Measurements from ENCODE around the gene CFAP46.

CFAP46 gene

DNA sequence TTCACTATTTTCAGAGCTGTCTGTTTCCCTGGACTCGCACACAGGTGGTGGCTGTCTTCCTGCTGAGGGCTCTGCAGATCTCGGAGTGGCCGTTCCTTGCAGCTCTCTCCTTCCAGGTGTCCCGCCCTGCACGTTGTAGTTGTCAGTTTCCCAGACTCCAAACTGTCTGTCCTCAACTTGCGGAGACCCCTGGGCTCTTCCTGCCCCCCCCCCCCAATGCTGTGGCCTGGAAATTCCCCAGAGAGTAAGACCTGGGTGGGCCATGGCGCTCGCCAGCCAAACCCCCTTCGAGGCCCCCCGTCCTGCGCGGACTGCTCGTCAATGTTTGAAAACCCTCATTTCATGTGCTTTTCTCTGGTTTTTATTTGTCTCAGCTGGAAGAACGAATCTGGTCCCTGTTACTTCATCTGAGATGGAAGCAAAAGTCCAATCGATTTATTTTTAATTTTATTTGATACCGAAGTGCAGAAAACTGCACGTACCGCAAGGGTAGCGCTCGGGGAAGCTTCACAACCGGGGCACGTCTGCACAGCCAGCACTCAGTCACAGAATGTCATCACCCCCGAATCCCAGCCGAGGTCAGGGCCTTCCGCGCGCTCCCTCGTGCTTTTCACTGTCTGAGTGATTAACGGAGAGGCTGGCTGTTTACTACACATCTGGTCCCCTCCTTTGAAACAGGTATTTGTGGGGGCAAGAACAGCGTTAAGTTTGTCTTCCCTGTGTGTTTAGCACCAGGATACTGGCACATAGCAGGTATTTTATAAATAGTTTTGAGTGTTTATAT, 110.0 kb downstream of the CFAP46 start:
- H3K4me1 ChIP-seq (ENCODE audit: control insufficient read depth, insufficient read depth, low read depth, low read length): peaks cover 6% of the 10 kb centered on the region
- H3K27ac ChIP-seq (ENCODE audit: low read length, poor library complexity, severe bottlenecking): no peak overlapping the region
- no peak overlapping the region for H2BK12ac ChIP-seq (ENCODE audit: low read length in 2 of 2)
- H3K14ac ChIP-seq (ENCODE audit: low read length in 2 of 2): no peak overlapping the region
- no peak overlapping the region for H2BK15ac ChIP-seq (ENCODE audit: low read depth, poor library complexity, severe bottlenecking)
- no peak overlapping the region for H3K4ac ChIP-seq (ENCODE audit: low read depth in 1 of 2, low read length in 2 of 2)
- H3K4me2 ChIP-seq (ENCODE audit: low read length, poor library complexity, severe bottlenecking): no peak overlapping the region
- WGBS: 79% methylated on average over 30 of the region's 30 CpGs
- peaks cover 22 to 76% of the 10 kb centered on the region in 2 experiments for H3K27me3 ChIP-seq (ENCODE audit: control insufficient read depth in 1 of 2, insufficient read depth in 1 of 2, low read length in 2 of 2)
- no peak overlapping the region for H3K9ac ChIP-seq (ENCODE audit: low read length)
- no peak overlapping the region for H4K8ac ChIP-seq (ENCODE audit: low read length)
- no peak overlapping the region for H2BK120ac ChIP-seq (ENCODE audit: low read depth, low read length)
- H3K79me1 ChIP-seq (replicated peaks; ENCODE audit: low read length, poor library complexity, severe bottlenecking): no peaks in the 10 kb centered on the region
- H2BK5ac ChIP-seq (ENCODE audit: low read depth, low read length, poor library complexity, severe bottlenecking): no peak overlapping the region
- no peak overlapping the region for H3K18ac ChIP-seq (ENCODE audit: low read depth in 1 of 2, low read length in 2 of 2)
- H2AFZ ChIP-seq (ENCODE audit: low read depth, low read length): no peak overlapping the region
- H3K36me3 ChIP-seq (ENCODE audit: control insufficient read depth in 1 of 2, insufficient read depth in 2 of 2, low read depth in 1 of 2, low read length in 2 of 2): no peaks in the 10 kb centered on the region
- DNase-seq: no peak
- no peak overlapping the region for H3K4me3 ChIP-seq (ENCODE audit: insufficient read depth in 1 of 2, low read depth in 1 of 2, low read length in 2 of 2)
- no peak overlapping the region for H3K23ac ChIP-seq (ENCODE audit: low read length in 2 of 2)
- no peak overlapping the region for H2AK5ac ChIP-seq (ENCODE audit: low read length, severe bottlenecking)
- H3K9me3 ChIP-seq (ENCODE audit: control insufficient read depth, low read length): no peaks in the 10 kb centered on the region
- no peak overlapping the region for H4K91ac ChIP-seq (ENCODE audit: low read length)

DNA sequence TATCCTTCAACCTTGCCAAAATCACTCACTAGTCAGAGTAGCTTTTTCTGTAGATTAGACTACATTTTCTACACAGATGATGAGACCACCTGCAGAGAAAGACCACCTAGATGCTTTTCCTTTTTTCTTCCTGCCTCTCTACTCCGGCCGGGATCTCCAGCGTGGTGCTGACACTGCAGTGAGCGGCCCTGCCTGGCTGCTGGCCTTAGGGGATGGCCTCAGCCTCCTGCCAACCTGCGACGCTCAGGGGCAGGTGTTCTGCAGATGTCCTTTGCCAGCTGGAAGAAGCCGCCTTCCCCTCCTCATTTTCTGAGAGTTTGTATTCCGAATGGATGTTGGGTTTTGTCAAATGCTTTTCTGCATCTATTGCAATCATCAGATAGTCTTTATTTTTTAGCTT, 113.0 kb downstream of the CFAP46 start:
- H3K9ac ChIP-seq (ENCODE audit: low read length): no peak overlapping the region
- H2BK15ac ChIP-seq (ENCODE audit: low read depth, poor library complexity, severe bottlenecking): no peak overlapping the region
- H2AK5ac ChIP-seq (ENCODE audit: low read length, severe bottlenecking): no peak overlapping the region
- WGBS: 94% methylated on average over 6 of the region's 8 CpGs
- no peaks in the 10 kb centered on the region for H3K9me3 ChIP-seq (ENCODE audit: control insufficient read depth, low read length)
- no peak overlapping the region for H4K91ac ChIP-seq (ENCODE audit: low read length)
- H3K36me3 ChIP-seq (ENCODE audit: control insufficient read depth in 1 of 2, insufficient read depth in 2 of 2, low read depth in 1 of 2, low read length in 2 of 2): no peaks in the 10 kb centered on the region
- DNase-seq: no peak
- no peaks in the 10 kb centered on the region for H3K79me1 ChIP-seq (replicated peaks; ENCODE audit: low read length, poor library complexity, severe bottlenecking)
- H3K4me2 ChIP-seq (ENCODE audit: low read length, poor library complexity, severe bottlenecking): no peak overlapping the region
- H4K8ac ChIP-seq (ENCODE audit: low read length): no peak overlapping the region
- no peak overlapping the region for H2BK12ac ChIP-seq (ENCODE audit: low read length in 2 of 2)
- peaks cover 4% of the 10 kb centered on the region for H3K4me1 ChIP-seq (ENCODE audit: control insufficient read depth, insufficient read depth, low read depth, low read length)
- H2BK5ac ChIP-seq (ENCODE audit: low read depth, low read length, poor library complexity, severe bottlenecking): no peak overlapping the region
- no peak overlapping the region for H3K23ac ChIP-seq (ENCODE audit: low read length in 2 of 2)
- H3K4me3 ChIP-seq (ENCODE audit: insufficient read depth in 1 of 2, low read depth in 1 of 2, low read length in 2 of 2): no peak overlapping the region
- no peak overlapping the region for H3K18ac ChIP-seq (ENCODE audit: low read depth in 1 of 2, low read length in 2 of 2)
- H3K27ac ChIP-seq (ENCODE audit: low read length, poor library complexity, severe bottlenecking): no peak overlapping the region
- H2AFZ ChIP-seq (ENCODE audit: low read depth, low read length): no peak overlapping the region
- H3K27me3 ChIP-seq (ENCODE audit: control insufficient read depth in 1 of 2, insufficient read depth in 1 of 2, low read length in 2 of 2): peaks cover 21 to 59% of the 10 kb centered on the region in 2 experiments
- H3K4ac ChIP-seq (ENCODE audit: low read depth in 1 of 2, low read length in 2 of 2): no peak overlapping the region
- H3K14ac ChIP-seq (ENCODE audit: low read length in 2 of 2): no peak overlapping the region
- H2BK120ac ChIP-seq (ENCODE audit: low read depth, low read length): no peak overlapping the region

DNA sequence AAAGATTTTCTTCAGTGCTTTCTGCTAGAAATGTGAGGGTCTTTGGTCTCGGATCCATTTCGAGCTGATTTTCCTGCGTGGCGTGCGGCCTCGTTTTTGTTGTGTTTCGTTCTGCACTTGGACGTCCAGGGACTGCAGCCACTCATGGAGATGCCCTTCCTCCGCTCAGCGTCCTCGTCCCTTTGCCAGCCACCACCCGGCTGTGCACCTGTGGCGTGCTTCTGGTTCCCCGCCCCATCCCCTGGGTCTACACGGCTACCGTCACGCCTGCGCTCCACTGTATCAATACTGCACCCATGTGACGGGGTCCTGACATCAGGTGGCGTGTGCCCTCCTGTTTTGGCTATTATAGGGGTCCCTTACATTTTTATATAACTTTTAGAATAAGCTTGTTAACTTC, 113.7 kb downstream of the CFAP46 start:
- Histone ChIP-seq H2BK15ac (ENCODE audit: low read depth, poor library complexity, severe bottlenecking) (no peak overlapping the region), H2AK5ac (ENCODE audit: low read length, severe bottlenecking) (no peak overlapping the region), H3K9me3 (ENCODE audit: control insufficient read depth, low read length) (no peaks in the 10 kb centered on the region), H3K4me1 (ENCODE audit: control insufficient read depth, insufficient read depth, low read depth, low read length) (peaks cover 4% of the 10 kb centered on the region), H3K27ac (ENCODE audit: low read length, poor library complexity, severe bottlenecking) (no peak overlapping the region), H3K9ac (ENCODE audit: low read length) (no peak overlapping the region), H2BK12ac (ENCODE audit: low read length in 2 of 2) (no peak overlapping the region), H2BK5ac (ENCODE audit: low read depth, low read length, poor library complexity, severe bottlenecking) (no peak overlapping the region), H3K18ac (ENCODE audit: low read depth in 1 of 2, low read length in 2 of 2) (no peak overlapping the region), H4K8ac (ENCODE audit: low read length) (no peak overlapping the region), H3K4ac (ENCODE audit: low read depth in 1 of 2, low read length in 2 of 2) (no peak overlapping the region), H4K91ac (ENCODE audit: low read length) (no peak overlapping the region), H3K4me2 (ENCODE audit: low read length, poor library complexity, severe bottlenecking) (no peak overlapping the region), H3K27me3 (ENCODE audit: control insufficient read depth in 1 of 2, insufficient read depth in 1 of 2, low read length in 2 of 2) (peaks cover 18 to 51% of the 10 kb centered on the region in 2 experiments), H3K79me1 (replicated peaks; ENCODE audit: low read length, poor library complexity, severe bottlenecking) (no peaks in the 10 kb centered on the region), H2AFZ (ENCODE audit: low read depth, low read length) (no peak overlapping the region), H3K23ac (ENCODE audit: low read length in 2 of 2) (no peak overlapping the region), H3K14ac (ENCODE audit: low read length in 2 of 2) (no peak overlapping the region), H2BK120ac (ENCODE audit: low read depth, low read length) (no peak overlapping the region), H3K4me3 (ENCODE audit: insufficient read depth in 1 of 2, low read depth in 1 of 2, low read length in 2 of 2) (peak overlapping the region in 1 of 2 experiments; percentile 30), H3K36me3 (ENCODE audit: control insufficient read depth in 1 of 2, insufficient read depth in 2 of 2, low read depth in 1 of 2, low read length in 2 of 2) (no peaks in the 10 kb centered on the region)
- no peak for DNase-seq
- 87% methylated on average over 18 of the region's 20 CpGs for WGBS

DNA sequence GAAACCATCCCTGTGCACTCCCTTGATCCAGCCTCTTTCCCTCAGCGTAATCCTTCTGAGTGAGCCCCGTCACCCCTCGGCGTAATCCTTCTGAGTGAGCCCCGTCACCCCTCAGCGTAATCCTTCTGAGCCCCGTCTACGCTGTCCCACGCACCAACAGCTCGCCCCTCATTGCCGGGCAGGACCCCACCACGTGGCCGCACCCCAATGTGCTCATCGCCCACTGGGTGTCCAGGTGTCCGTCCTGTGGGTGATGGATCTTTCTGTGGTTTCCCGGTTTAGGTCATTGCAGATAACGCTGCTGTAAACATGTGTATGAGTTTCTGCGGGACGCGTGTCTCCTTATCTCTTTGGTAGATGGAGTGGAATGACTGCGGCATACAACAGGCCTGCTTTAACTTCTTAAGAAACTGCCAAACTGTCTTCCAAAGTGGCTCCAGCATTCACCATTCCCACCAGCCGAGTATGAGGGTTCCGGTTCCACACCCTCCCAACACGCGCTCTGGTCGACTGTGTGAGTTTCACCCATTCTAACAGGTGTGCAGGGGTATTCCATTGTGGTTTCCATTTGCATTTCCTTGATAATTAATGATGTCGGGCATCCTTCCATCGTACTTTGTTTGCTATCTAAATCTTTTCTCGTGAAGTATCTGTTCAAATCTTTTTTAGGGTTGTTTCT, 114.4 kb downstream of the CFAP46 start:
- no peak overlapping the region for H2BK5ac ChIP-seq (ENCODE audit: low read depth, low read length, poor library complexity, severe bottlenecking)
- H2BK120ac ChIP-seq (ENCODE audit: low read depth, low read length): no peak overlapping the region
- H4K8ac ChIP-seq (ENCODE audit: low read length): no peak overlapping the region
- peaks cover 4% of the 10 kb centered on the region for H3K4me1 ChIP-seq (ENCODE audit: control insufficient read depth, insufficient read depth, low read depth, low read length)
- H3K79me1 ChIP-seq (replicated peaks; ENCODE audit: low read length, poor library complexity, severe bottlenecking): no peaks in the 10 kb centered on the region
- no peak overlapping the region for H3K9ac ChIP-seq (ENCODE audit: low read length)
- H3K4me3 ChIP-seq (ENCODE audit: insufficient read depth in 1 of 2, low read depth in 1 of 2, low read length in 2 of 2): no peak overlapping the region
- no peaks in the 10 kb centered on the region for H3K36me3 ChIP-seq (ENCODE audit: control insufficient read depth in 1 of 2, insufficient read depth in 2 of 2, low read depth in 1 of 2, low read length in 2 of 2)
- H3K4ac ChIP-seq (ENCODE audit: low read depth in 1 of 2, low read length in 2 of 2): no peak overlapping the region
- WGBS: 93% methylated on average over 26 of the region's 29 CpGs
- no peak overlapping the region for H4K91ac ChIP-seq (ENCODE audit: low read length)
- no peak overlapping the region for H3K4me2 ChIP-seq (ENCODE audit: low read length, poor library complexity, severe bottlenecking)
- H3K14ac ChIP-seq (ENCODE audit: low read length in 2 of 2): no peak overlapping the region
- H3K23ac ChIP-seq (ENCODE audit: low read length in 2 of 2): no peak overlapping the region
- no peak overlapping the region for H3K27ac ChIP-seq (ENCODE audit: low read length, poor library complexity, severe bottlenecking)
- no peak overlapping the region for H2BK12ac ChIP-seq (ENCODE audit: low read length in 2 of 2)
- no peak overlapping the region for H2AK5ac ChIP-seq (ENCODE audit: low read length, severe bottlenecking)
- no peaks in the 10 kb centered on the region for H3K9me3 ChIP-seq (ENCODE audit: control insufficient read depth, low read length)
- no peak for DNase-seq
- no peak overlapping the region for H2AFZ ChIP-seq (ENCODE audit: low read depth, low read length)
- H2BK15ac ChIP-seq (ENCODE audit: low read depth, poor library complexity, severe bottlenecking): no peak overlapping the region
- H3K27me3 ChIP-seq (ENCODE audit: control insufficient read depth in 1 of 2, insufficient read depth in 1 of 2, low read length in 2 of 2): peaks cover 18 to 45% of the 10 kb centered on the region in 2 experiments
- no peak overlapping the region for H3K18ac ChIP-seq (ENCODE audit: low read depth in 1 of 2, low read length in 2 of 2)

Measured in mesenchymal stem cell (in vitro differentiated cells and primary cell).